CD8-positive, alpha-beta memory T cell (primary cell): ENCODE results near the gene MOSMO. TPM values are rescaled to one million over a fixed set of nuclear protein-coding genes. Genes with fewer than 3 reads are reported as not detected.

Experiments used
- CTCF ChIA-PET: fragments of 350-600 bp; sonication (Branson Sonifier 250); formaldehyde crosslinking; loops from one replicate; lab custom pipeline; 2021; ENCODE audit warnings: antibody characterized with exemption; lab: Charles Lee
- POLR2A ChIA-PET: fragments of 350-600 bp; sonication (Branson Sonifier 250); formaldehyde crosslinking; loops from one replicate; lab custom pipeline; 2021; ENCODE audit warnings: antibody characterized with exemption; lab: Charles Lee
- DNase-seq, 5 donors: peaks; one replicate each; pipeline versions ENCODE4 v3.0.0 to v3.0.0-alpha.2; 2020 to 2022; ENCODE audit warnings: mixed read lengths in 1 of 5
- H3K27ac ChIP-seq: one replicate; pipeline ENCODE4 v1.7.0; 2013; ENCODE audit warnings: low read depth, mild to moderate bottlenecking, low read length, moderate library complexity
- H3K27me3 ChIP-seq: 2 replicates; pipeline ENCODE4 v1.7.0; 2013; ENCODE audit warnings: low read length, mild to moderate bottlenecking; ENCODE audit not compliant: insufficient read depth, poor library complexity, severe bottlenecking
- H3K36me3 ChIP-seq: 2 replicates; pipeline ENCODE4 v1.7.0; 2013; ENCODE audit warnings: mild to moderate bottlenecking, low read length, moderate library complexity; ENCODE audit not compliant: insufficient read depth
- H3K4me1 ChIP-seq: 2 replicates; pipeline ENCODE4 v1.7.0; 2013; ENCODE audit warnings: mild to moderate bottlenecking, low read length, moderate library complexity; ENCODE audit not compliant: insufficient read depth
- H3K4me3 ChIP-seq: 2 replicates; pipeline ENCODE4 v1.7.0; 2013; ENCODE audit warnings: mild to moderate bottlenecking, low read length
- H3K9me3 ChIP-seq: 2 replicates; pipeline ENCODE4 v1.7.0; 2013; ENCODE audit warnings: mild to moderate bottlenecking, low read length
- H3K27ac Mint-ChIP-seq, 8 donors: one replicate each; pipeline ENCODE4 v1.8.0; 2020 to 2021; ENCODE audit warnings: mixed read lengths in 8 of 8, mild to moderate bottlenecking in 6 of 8, inconsistent platforms in 3 of 8, moderate library complexity in 3 of 8
- H3K27me3 Mint-ChIP-seq, 2 donors: one replicate each; pipeline ENCODE4 v1.8.0; 2020 to 2021; ENCODE audit warnings: mixed read lengths in 2 of 2, mild to moderate bottlenecking in 1 of 2, moderate library complexity in 1 of 2
- H3K36me3 Mint-ChIP-seq, 3 donors: one replicate each; pipeline ENCODE4 v1.8.0; 2020 to 2021; ENCODE audit warnings: mixed read lengths in 3 of 3, inconsistent platforms in 1 of 3, mild to moderate bottlenecking in 1 of 3
- H3K4me1 Mint-ChIP-seq, 3 donors: one replicate each; pipeline ENCODE4 v1.8.0; 2020 to 2021; ENCODE audit warnings: mixed read lengths in 3 of 3, inconsistent platforms in 1 of 3, mild to moderate bottlenecking in 1 of 3
- H3K4me3 Mint-ChIP-seq, 7 donors: one replicate each; pipeline ENCODE4 v1.8.0; 2020 to 2021; ENCODE audit warnings: mixed read lengths in 7 of 7, mild to moderate bottlenecking in 6 of 7, moderate library complexity in 4 of 7, inconsistent platforms in 2 of 7
- H3K9me3 Mint-ChIP-seq, 5 donors: one replicate each; pipeline ENCODE4 v1.8.0; 2020 to 2022; ENCODE audit warnings: mixed read lengths in 5 of 5, mild to moderate bottlenecking in 3 of 5, moderate library complexity in 2 of 5, inconsistent platforms in 1 of 5
- polyA plus RNA-seq: library from polyadenylated mRNA; unstranded; fragments of 300-500 nt; fragmentation: Illumina TruSeq; gene quantifications from one replicate; pipeline ENCODE4 v1.2.3, GENCODE V29; 2021
- total RNA-seq, 2 experiments: library from RNA; stranded (reverse); gene quantifications; one replicate each; pipeline ENCODE4 v1.2.3, GENCODE V29; 2021

The MOSMO gene
- total RNA-seq (10 to 100 TPM in 1 of 2 experiments, 1 to 10 TPM in 1; 9.2 to 11.4 TPM), polyA plus RNA-seq (6.1 TPM)

DNA sequence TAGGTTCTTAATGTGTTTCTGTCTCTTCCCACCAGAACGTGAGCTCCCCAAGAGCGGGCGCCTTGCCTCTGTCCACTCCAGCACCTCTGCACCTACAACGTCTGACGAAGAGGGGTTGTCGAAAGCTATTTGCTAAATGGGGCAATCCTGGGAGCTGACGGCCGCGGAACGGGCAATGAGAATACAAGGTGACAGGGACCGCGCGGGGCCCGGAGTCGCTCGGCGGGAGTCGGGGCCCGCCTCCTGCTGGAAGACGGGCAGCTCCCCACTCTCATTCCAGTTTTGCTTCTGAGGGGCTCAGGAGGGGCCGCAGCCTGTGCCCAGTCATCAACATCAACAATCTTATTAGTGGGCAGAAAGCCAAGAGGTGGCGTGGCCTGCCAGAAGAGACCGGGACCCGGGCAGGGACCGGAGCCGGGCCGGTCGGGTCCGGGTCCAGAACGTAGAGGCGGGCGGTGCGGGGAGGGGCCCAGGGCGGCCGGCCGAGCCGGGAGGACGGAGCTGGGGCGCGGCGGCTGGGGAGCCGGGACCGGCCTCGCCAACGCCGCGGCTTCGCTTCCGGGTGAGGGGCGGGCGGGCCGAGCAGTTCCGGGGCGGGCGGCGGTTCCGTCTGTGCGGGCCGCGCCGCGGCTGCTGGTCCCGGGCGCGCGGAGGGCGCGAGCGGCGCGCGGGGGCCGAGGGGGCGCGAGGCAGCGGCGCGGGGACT, at the start of gene MOSMO:
Gene MOSMO, plus strand, starts transcription at position 603 of the 706 bp plus-strand sequence. CDS start 191 bp downstream, outside the sequence.
- Histone ChIP-seq H3K27me3 (no peaks in the 10 kb centered on the region), H3K9me3 (no peaks in the 10 kb centered on the region), H3K36me3 (no peaks in the 10 kb centered on the region), H3K4me3 (peak within 1 kb of the TSS; percentile 36), H3K27ac (peak within 1 kb of the TSS; percentile 49), H3K4me1 (peaks cover 15% of the 10 kb centered on the region)
- H3K9me3 Mint-ChIP-seq = no peaks in the 10 kb centered on the region
- CTCF ChIA-PET = interaction anchor here (0.7 to 9.4 kb wide), 6 partner anchors 9 to 313 kb away, joined by 3 to 115 read pairs (median 6); partner anchors contain the start of gene POLR3E
- H3K27ac Mint-ChIP-seq = peak within 1 kb of the TSS; percentile 62 to 96 (median 88)
- H3K27me3 Mint-ChIP-seq = no peaks in the 10 kb centered on the region
- peak; percentile 59 to 71 (median 63) for DNase-seq
- POLR2A ChIA-PET = interaction anchor here (0.6 to 3.4 kb wide), 6 partner anchors 54 to 702 kb away, joined by 3 to 24 read pairs (median 4); partner anchors contain the start of gene UQCRC2
- H3K36me3 Mint-ChIP-seq = peaks cover 0 to 9% (median 2%) of the 10 kb centered on the region in 3 donors
- peak within 1 kb of the TSS; percentile 85 to 96 (median 88) for H3K4me3 Mint-ChIP-seq
- peaks cover 42 to 54% (median 54%) of the 10 kb centered on the region in 3 donors for H3K4me1 Mint-ChIP-seq

DNA sequence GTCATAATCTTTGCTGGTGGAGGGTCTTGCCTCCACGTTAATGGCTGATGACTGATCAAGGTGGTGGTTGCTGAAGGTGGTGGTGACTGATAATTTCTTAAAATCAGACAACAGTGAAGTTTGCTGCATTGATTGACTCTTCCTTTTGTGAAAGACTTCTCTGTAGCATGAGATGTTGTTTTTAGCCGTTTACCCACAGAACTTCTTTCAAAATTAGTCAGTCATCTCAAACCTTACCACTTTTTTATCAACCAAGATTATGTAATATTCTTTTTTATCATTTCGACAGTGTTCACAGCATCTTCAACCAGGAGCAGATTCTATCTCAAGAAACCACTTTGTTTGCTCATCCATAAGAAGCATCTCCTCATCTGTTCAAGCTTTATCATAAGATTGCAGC, 48.9 kb upstream of the MOSMO start:
- H3K4me3 ChIP-seq = no peak overlapping the region
- H3K4me3 Mint-ChIP-seq = peak overlapping the region in 1 of 7 donors; percentile 51
- peaks cover 12% of the 10 kb centered on the region for H3K4me1 ChIP-seq
- DNase-seq = no peak
- H3K9me3 Mint-ChIP-seq = no peaks in the 10 kb centered on the region
- CTCF ChIA-PET = interaction anchor here (0.9 to 1.4 kb wide), 3 partner anchors 8 to 229 kb away, joined by 3 to 4 read pairs (median 3); no protein-coding TSS in a partner anchor
- no peaks in the 10 kb centered on the region for H3K9me3 ChIP-seq
- peaks cover 28 to 44% (median 44%) of the 10 kb centered on the region in 3 donors for H3K4me1 Mint-ChIP-seq
- H3K36me3 Mint-ChIP-seq = peaks cover 7 to 75% (median 22%) of the 10 kb centered on the region in 3 donors
- H3K27ac ChIP-seq = no peak overlapping the region
- H3K36me3 ChIP-seq = peaks cover 44% of the 10 kb centered on the region
- peak overlapping the region in 4 of 8 donors; percentile 7 to 53 (median 38) for H3K27ac Mint-ChIP-seq
- no peaks in the 10 kb centered on the region for H3K27me3 ChIP-seq
- POLR2A ChIA-PET = no interaction called here
- no peaks in the 10 kb centered on the region for H3K27me3 Mint-ChIP-seq

DNA sequence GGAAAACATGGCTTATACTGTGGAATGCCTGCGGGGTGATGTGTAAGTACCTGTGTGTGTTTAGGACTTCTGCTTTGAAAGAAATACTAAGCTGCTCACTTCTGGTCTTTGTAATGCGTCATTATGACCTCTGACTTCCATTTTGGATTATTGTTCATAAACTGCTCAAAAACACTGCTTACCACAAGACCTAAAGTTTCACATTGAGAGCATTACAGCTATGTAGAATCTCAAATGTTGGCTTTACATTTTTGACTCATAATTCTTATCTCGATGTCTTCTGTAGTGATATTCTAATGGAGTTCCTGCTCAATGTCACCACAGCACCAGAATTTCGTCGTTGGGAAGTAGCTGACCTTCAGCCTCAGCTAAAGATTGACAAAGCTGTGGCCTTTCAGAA, 45.4 kb upstream of the MOSMO start:
- ChIA-PET POLR2A (no interaction called here), CTCF (interaction anchor here (1.4 kb wide), 1 partner anchor 116 kb away, joined by 3 read pairs; no protein-coding TSS in a partner anchor)
- H3K36me3 ChIP-seq = peaks cover 73% of the 10 kb centered on the region
- Mint-ChIP-seq H3K4me3 (no peak overlapping the region), H3K9me3 (no peaks in the 10 kb centered on the region), H3K36me3 (peaks cover 21 to 89% (median 44%) of the 10 kb centered on the region in 3 donors), H3K27me3 (no peaks in the 10 kb centered on the region), H3K4me1 (peaks cover 13 to 15% (median 14%) of the 10 kb centered on the region in 3 donors), H3K27ac (peak overlapping the region in 1 of 8 donors; percentile 35)
- DNase-seq = no peak
- H3K4me3 ChIP-seq = no peak overlapping the region
- no peak overlapping the region for H3K27ac ChIP-seq
- no peaks in the 10 kb centered on the region for H3K27me3 ChIP-seq
- H3K9me3 ChIP-seq = no peaks in the 10 kb centered on the region
- no peaks in the 10 kb centered on the region for H3K4me1 ChIP-seq

DNA sequence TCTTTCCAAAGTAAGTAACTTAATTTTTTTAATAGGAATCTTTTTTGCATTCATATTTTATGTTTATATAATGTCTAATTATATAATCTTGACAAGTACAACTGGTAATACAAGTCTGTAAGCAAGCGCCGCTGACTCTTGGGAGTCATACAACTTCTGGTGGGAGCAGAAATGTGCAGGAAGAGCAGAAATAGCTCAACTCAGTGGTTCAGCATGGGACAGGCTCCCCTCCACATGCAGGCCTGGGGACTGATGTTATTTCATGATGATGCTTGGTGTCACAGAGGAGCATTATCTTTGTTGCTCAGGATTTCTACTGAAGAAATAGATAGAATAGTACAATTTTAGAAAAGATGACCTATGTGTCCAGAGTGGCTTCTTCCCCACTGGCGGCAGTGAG, 44.0 kb upstream of the MOSMO start:
- H3K4me1 ChIP-seq = no peaks in the 10 kb centered on the region
- Mint-ChIP-seq H3K4me3 (no peak overlapping the region), H3K4me1 (peaks cover 3 to 7% (median 5%) of the 10 kb centered on the region in 3 donors), H3K9me3 (no peaks in the 10 kb centered on the region), H3K27ac (peak overlapping the region in 1 of 8 donors; percentile 33), H3K36me3 (peaks cover 21 to 91% (median 38%) of the 10 kb centered on the region in 3 donors), H3K27me3 (no peaks in the 10 kb centered on the region)
- no peaks in the 10 kb centered on the region for H3K27me3 ChIP-seq
- no peak for DNase-seq
- no peak overlapping the region for H3K4me3 ChIP-seq
- no peaks in the 10 kb centered on the region for H3K9me3 ChIP-seq
- POLR2A ChIA-PET = no interaction called here
- H3K36me3 ChIP-seq = peaks cover 74% of the 10 kb centered on the region
- CTCF ChIA-PET = no interaction called here
- H3K27ac ChIP-seq = no peak overlapping the region

DNA sequence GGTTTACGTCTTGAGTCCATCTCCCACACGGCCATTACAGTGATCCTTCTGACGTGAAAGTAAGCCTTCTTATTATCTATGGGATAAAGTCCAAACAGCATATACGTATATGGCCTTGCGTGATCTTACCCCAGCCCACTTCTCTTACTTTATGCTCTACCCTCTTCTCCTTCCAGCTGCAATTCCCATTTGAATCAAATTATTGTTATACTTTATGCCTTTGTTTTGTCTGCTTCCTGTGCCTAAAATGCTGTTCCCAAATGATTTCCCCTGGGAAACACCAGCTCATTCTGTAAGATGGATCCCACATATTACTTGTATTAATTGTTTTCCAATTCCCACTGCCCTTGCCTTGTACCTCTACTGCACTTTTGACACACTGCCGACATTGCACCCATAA, 43.6 kb upstream of the MOSMO start:
- H3K9me3 Mint-ChIP-seq = no peaks in the 10 kb centered on the region
- peak overlapping the region in 1 of 8 donors; percentile 90 for H3K27ac Mint-ChIP-seq
- ChIA-PET POLR2A (interaction anchor here (1.0 kb wide), 1 partner anchor 8 kb away, joined by 3 read pairs; no protein-coding TSS in a partner anchor), CTCF (interaction anchor here (1.6 kb wide), 1 partner anchor 224 kb away, joined by 5 read pairs; no protein-coding TSS in a partner anchor)
- H3K4me1 ChIP-seq = no peaks in the 10 kb centered on the region
- no peak overlapping the region for H3K4me3 ChIP-seq
- DNase-seq = no peak
- peaks cover 70% of the 10 kb centered on the region for H3K36me3 ChIP-seq
- peaks cover 3% of the 10 kb centered on the region in 3 donors for H3K4me1 Mint-ChIP-seq
- H3K27me3 ChIP-seq = no peaks in the 10 kb centered on the region
- H3K4me3 Mint-ChIP-seq = no peak overlapping the region
- H3K9me3 ChIP-seq = no peaks in the 10 kb centered on the region
- H3K27ac ChIP-seq = no peak overlapping the region
- H3K36me3 Mint-ChIP-seq = peaks cover 20 to 91% (median 35%) of the 10 kb centered on the region in 3 donors
- no peaks in the 10 kb centered on the region for H3K27me3 Mint-ChIP-seq

DNA sequence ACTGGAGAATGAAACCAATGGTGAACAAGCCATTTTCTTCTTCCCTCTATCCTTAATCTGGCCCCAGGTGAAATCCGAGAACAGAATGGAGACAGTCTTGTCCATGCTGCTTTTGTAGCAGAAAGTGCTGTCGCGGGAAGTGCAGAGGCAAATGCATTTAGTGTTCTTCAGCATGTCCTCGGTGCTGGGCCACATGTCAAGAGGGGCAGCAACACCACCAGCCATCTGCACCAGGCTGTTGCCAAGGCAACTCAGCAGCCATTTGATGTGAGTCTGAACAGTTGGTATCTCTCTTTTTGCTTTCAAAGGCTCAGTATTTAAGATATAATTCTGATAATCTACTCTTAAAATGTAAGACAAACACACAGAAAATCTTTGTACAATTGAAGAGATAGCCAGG, 36.1 kb upstream of the MOSMO start:
- H3K36me3 ChIP-seq = peaks cover 67% of the 10 kb centered on the region
- Mint-ChIP-seq H3K27me3 (no peaks in the 10 kb centered on the region), H3K36me3 (peaks cover 8 to 59% (median 12%) of the 10 kb centered on the region in 3 donors), H3K9me3 (no peaks in the 10 kb centered on the region), H3K27ac (peak overlapping the region in 1 of 8 donors; percentile 2), H3K4me1 (no peaks in the 10 kb centered on the region), H3K4me3 (no peak overlapping the region)
- POLR2A ChIA-PET = no interaction called here
- CTCF ChIA-PET = no interaction called here
- H3K4me1 ChIP-seq = no peaks in the 10 kb centered on the region
- H3K9me3 ChIP-seq = no peaks in the 10 kb centered on the region
- no peaks in the 10 kb centered on the region for H3K27me3 ChIP-seq
- H3K4me3 ChIP-seq = no peak overlapping the region
- no peak overlapping the region for H3K27ac ChIP-seq
- DNase-seq = no peak

DNA sequence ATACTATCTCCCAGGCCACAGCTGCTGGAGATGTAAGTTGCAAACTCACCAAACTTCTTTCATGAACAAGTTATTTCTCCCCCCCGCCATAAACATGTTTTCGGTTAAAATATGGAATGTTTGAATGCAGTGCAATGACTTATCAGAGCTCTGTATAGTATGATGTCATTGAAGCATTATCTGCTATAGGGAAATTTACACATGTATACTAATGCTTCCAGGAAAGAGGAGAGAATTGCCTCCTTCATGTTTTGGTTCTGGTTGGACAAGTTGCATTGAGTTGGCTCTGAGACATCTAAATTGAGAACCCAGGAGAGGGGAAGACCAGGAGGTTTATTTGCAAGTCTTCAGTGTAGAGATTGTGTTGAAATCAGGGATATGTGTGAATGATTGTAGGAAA, 34.0 kb upstream of the MOSMO start:
- no peaks in the 10 kb centered on the region for H3K9me3 Mint-ChIP-seq
- no peak for DNase-seq
- ChIA-PET CTCF (no interaction called here), POLR2A (interaction anchor here (0.6 kb wide), 1 partner anchor 1104 kb away, joined by 4 read pairs; no protein-coding TSS in a partner anchor)
- no peak overlapping the region for H3K27ac ChIP-seq
- H3K36me3 ChIP-seq = peaks cover 69% of the 10 kb centered on the region
- H3K4me1 ChIP-seq = no peaks in the 10 kb centered on the region
- no peaks in the 10 kb centered on the region for H3K9me3 ChIP-seq
- H3K4me1 Mint-ChIP-seq = no peaks in the 10 kb centered on the region
- no peak overlapping the region for H3K27ac Mint-ChIP-seq
- no peaks in the 10 kb centered on the region for H3K27me3 ChIP-seq
- H3K27me3 Mint-ChIP-seq = no peaks in the 10 kb centered on the region
- no peak overlapping the region for H3K4me3 Mint-ChIP-seq
- no peak overlapping the region for H3K4me3 ChIP-seq
- H3K36me3 Mint-ChIP-seq = peaks cover 8 to 48% (median 18%) of the 10 kb centered on the region in 3 donors

DNA sequence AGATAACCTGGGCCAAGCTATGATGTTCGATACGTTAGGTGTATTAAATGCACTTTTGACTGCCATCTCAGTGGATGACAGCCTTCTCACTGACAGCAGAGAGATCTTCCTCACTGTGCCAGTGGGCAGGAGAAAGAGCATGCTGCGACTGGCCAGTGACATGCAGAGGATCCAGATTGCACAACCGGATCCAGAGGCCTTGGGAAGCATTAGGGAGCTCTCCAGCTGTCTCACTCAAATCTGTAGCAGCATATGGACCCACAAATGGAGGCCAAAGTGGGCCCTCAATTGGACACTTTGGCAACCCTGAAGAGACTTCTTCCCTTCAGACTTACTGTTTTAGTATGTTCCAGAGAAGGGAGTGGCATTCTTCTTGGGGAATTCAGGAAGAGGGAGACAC, 27.9 kb upstream of the MOSMO start:
- H3K36me3 Mint-ChIP-seq = peaks cover 6 to 69% (median 42%) of the 10 kb centered on the region in 3 donors
- no peaks in the 10 kb centered on the region for H3K27me3 Mint-ChIP-seq
- no peaks in the 10 kb centered on the region for H3K4me1 ChIP-seq
- CTCF ChIA-PET = no interaction called here
- POLR2A ChIA-PET = no interaction called here
- no peak overlapping the region for H3K27ac Mint-ChIP-seq
- H3K9me3 Mint-ChIP-seq = no peaks in the 10 kb centered on the region
- H3K4me3 ChIP-seq = no peak overlapping the region
- no peaks in the 10 kb centered on the region for H3K4me1 Mint-ChIP-seq
- no peak for DNase-seq
- H3K27ac ChIP-seq = no peak overlapping the region
- no peaks in the 10 kb centered on the region for H3K9me3 ChIP-seq
- no peak overlapping the region for H3K4me3 Mint-ChIP-seq
- peaks cover 75% of the 10 kb centered on the region for H3K36me3 ChIP-seq
- H3K27me3 ChIP-seq = no peaks in the 10 kb centered on the region
